Keratinocyte (primary cell): Measurements from ENCODE around the gene PARM1. TPM values are rescaled to one million over a fixed set of nuclear protein-coding genes. Genes with fewer than 3 reads are reported as not detected.

ENCODE experiments used
- DNase-seq: peaks from one replicate; pipeline ENCODE4 v3.0.0-alpha.2; 2011; ENCODE audit warnings: low read depth, missing footprints, low spot score
- FAIRE-seq: peaks from 2 replicates; lab custom pipeline; 2011; peaks lifted over from hg19 to GRCh38; lab: Jason Lieb, UNC
- H2AFZ ChIP-seq: 2 replicates; pipeline ENCODE4 v1.6.0; 2012; ENCODE audit warnings: low read length, control low read depth, inconsistent platforms; ENCODE audit not compliant: control insufficient read depth
- H3K27ac ChIP-seq: 2 replicates; pipeline ENCODE4 v1.5.1; 2011; ENCODE audit warnings: low read length; ENCODE audit not compliant: control insufficient read depth, insufficient read depth
- H3K27me3 ChIP-seq: 3 replicates; pipeline ENCODE4 v1.6.0; 2011; ENCODE audit warnings: low read length; ENCODE audit not compliant: control insufficient read depth, insufficient read depth; ENCODE audit errors: extremely low read depth
- H3K36me3 ChIP-seq, 2 experiments: 2 replicates in 1 of 2; 3 replicates in 1 of 2; pipeline ENCODE4 v1.5.1; 2011; ENCODE audit warnings: low read length in 2 of 2, mild to moderate bottlenecking in 1 of 2; ENCODE audit not compliant: control insufficient read depth in 2 of 2, insufficient read depth in 2 of 2; ENCODE audit errors: extremely low read depth in 1 of 2
- H3K4me1 ChIP-seq: 3 replicates; pipeline ENCODE4 v1.5.1; 2011; ENCODE audit warnings: low read length; ENCODE audit not compliant: control insufficient read depth, insufficient read depth; ENCODE audit errors: extremely low read depth
- H3K4me2 ChIP-seq: 3 replicates; pipeline ENCODE4 v1.6.0; 2011; ENCODE audit warnings: low read depth, low read length; ENCODE audit not compliant: control insufficient read depth, insufficient read depth; ENCODE audit errors: extremely low read depth
- H3K4me3 ChIP-seq, 3 experiments: fragments of 200-600 bp in 1 of 3; sonication (generic) in 1 of 3; 2 replicates in 2 of 3; 3 replicates in 1 of 3; pipeline ENCODE4 v1.5.1; 2011 to 2016; ENCODE audit warnings: low read length in 3 of 3, mild to moderate bottlenecking in 3 of 3, control low read depth in 2 of 3, inconsistent platforms in 1 of 3, low read depth in 1 of 3, mixed read lengths in 1 of 3, mixed run types in 1 of 3, moderate library complexity in 1 of 3; ENCODE audit not compliant: control insufficient read depth in 2 of 3, insufficient read depth in 2 of 3; ENCODE audit errors: extremely low read depth in 1 of 3
- H3K79me2 ChIP-seq: 2 replicates; pipeline ENCODE4 v1.6.0; 2012; ENCODE audit warnings: low read length; ENCODE audit not compliant: control insufficient read depth, insufficient read depth
- H3K9ac ChIP-seq: 3 replicates; pipeline ENCODE4 v1.6.0; 2011; ENCODE audit warnings: low read length; ENCODE audit not compliant: control insufficient read depth, insufficient read depth; ENCODE audit errors: extremely low read depth
- H3K9me1 ChIP-seq: 3 replicates; pipeline ENCODE4 v1.6.0; 2011; ENCODE audit warnings: low read length; ENCODE audit not compliant: control insufficient read depth, insufficient read depth; ENCODE audit errors: extremely low read depth
- H3K9me3 ChIP-seq: 2 replicates; pipeline ENCODE4 v1.5.1; 2012; ENCODE audit warnings: low read depth, low read length; ENCODE audit not compliant: control insufficient read depth
- H4K20me1 ChIP-seq: 3 replicates; pipeline ENCODE4 v1.6.0; 2011; ENCODE audit warnings: low read length; ENCODE audit not compliant: control insufficient read depth, insufficient read depth; ENCODE audit errors: extremely low read depth
- EZH2 ChIP-seq: IDR thresholded peaks from one replicate; pipeline ENCODE4 v1.6.1; 2012; ENCODE audit warnings: inconsistent platforms, mild to moderate bottlenecking, low read length, moderate library complexity
- dilution Hi-C: fragments of 300-500 bp; cut with MboI; formaldehyde crosslinking; loops from one replicate; pipeline ENCODE4 v1.7.0; 2020; ENCODE audit warnings: low sequenced_read_pairs; ENCODE audit not compliant: extremely low pct_ligation_motif_present
- polyA plus RNA-seq, 5 experiments: library from polyadenylated mRNA; depleted of rRNA in 3 of 5; stranded (reverse) in 3 of 5; stranded (forward) in 1 of 5; unstranded in 1 of 5; fragments of >200 nt; gene quantifications; 1 replicate in 1 of 5; 2 replicates in 3 of 5; 3 replicates in 1 of 5; pipeline versions ENCODE4 v1.2.1 to v1.2.3, GENCODE V29; 2011 to 2012; ENCODE audit warnings: missing spikeins in 2 of 5, low read depth in 1 of 5, low replicate concordance in 1 of 5
- TF ChIP-seq, protein P1 (sequence below), 3 experiments: IDR thresholded peaks in 1 of 3; conservative IDR thresholded peaks in 1 of 3; optimal IDR thresholded peaks in 1 of 3; 2 replicates in 2 of 3; 3 replicates in 1 of 3; pipeline versions ENCODE3 to v1.5.1; 2011; ENCODE audit warnings: low read length in 3 of 3, mild to moderate bottlenecking in 3 of 3, moderate library complexity in 2 of 3, control low read depth in 1 of 3, inconsistent platforms in 1 of 3; ENCODE audit not compliant: insufficient read depth in 2 of 3; ENCODE audit errors: extremely low read depth in 1 of 3

Gene PARM1
- polyA plus RNA-seq, 1 donor (not counting 4 experiments of a cell fraction or from before 2014, with no cell fraction given): 0.05 TPM

- dilution Hi-C loops: no loop called here
- Histone ChIP-seq H3K27ac (no peak overlapping the region), H3K9me1 (no peaks in the 10 kb centered on the region), H3K9me3 (no peaks in the 10 kb centered on the region), H2AFZ (no peak overlapping the region), H3K4me3 (no peak overlapping the region), H3K4me2 (no peak overlapping the region), H3K79me2 (no peaks in the 10 kb centered on the region), H3K9ac (no peak overlapping the region), H3K36me3 (no peaks in the 10 kb centered on the region), H3K27me3 (no peaks in the 10 kb centered on the region), H4K20me1 (no peaks in the 10 kb centered on the region), H3K4me1 (no peaks in the 10 kb centered on the region)
- TF ChIP-seq EZH2: no peak
- TF ChIP-seq, protein P1, sequence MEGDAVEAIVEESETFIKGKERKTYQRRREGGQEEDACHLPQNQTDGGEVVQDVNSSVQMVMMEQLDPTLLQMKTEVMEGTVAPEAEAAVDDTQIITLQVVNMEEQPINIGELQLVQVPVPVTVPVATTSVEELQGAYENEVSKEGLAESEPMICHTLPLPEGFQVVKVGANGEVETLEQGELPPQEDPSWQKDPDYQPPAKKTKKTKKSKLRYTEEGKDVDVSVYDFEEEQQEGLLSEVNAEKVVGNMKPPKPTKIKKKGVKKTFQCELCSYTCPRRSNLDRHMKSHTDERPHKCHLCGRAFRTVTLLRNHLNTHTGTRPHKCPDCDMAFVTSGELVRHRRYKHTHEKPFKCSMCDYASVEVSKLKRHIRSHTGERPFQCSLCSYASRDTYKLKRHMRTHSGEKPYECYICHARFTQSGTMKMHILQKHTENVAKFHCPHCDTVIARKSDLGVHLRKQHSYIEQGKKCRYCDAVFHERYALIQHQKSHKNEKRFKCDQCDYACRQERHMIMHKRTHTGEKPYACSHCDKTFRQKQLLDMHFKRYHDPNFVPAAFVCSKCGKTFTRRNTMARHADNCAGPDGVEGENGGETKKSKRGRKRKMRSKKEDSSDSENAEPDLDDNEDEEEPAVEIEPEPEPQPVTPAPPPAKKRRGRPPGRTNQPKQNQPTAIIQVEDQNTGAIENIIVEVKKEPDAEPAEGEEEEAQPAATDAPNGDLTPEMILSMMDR (optimal IDR thresholded peaks at IDR 0.05 in 1 of 3, IDR thresholded peaks at IDR 0.05 in 1 of 3, conservative IDR thresholded peaks at IDR 0.05 in 1 of 3; ENCODE audit: extremely low read depth in 1 of 3, insufficient read depth in 2 of 3, low read length in 3 of 3): no peak
- DNase-seq (no peak), FAIRE-seq (no peak)
Measured at GRCh38 chr4:75081561-75081960, 148.6 kb downstream of the PARM1 start.

DNA sequence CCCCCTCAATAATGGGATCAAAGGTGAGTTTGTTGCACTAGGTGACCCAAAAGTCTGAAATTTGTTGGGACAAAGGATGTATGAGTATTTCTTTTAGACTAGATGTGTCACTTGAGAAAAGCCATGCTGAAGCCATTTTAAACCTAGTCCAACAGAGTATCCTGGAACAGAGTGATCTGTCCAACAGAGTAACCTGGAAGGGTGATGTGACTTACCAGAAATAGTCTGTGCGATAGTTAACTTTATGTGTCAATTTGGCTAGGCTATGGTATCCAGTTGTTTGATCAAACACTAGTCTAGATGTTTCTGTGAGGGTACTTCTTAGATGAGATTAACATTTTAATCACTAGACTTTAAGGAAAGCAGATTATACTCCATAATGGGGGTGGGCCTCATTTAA lies 154.5 kb downstream of the PARM1 start:
- Histone ChIP-seq H3K4me1 (no peaks in the 10 kb centered on the region), H3K4me3 (no peak overlapping the region), H3K36me3 (no peaks in the 10 kb centered on the region), H2AFZ (no peak overlapping the region), H3K4me2 (no peak overlapping the region), H4K20me1 (no peaks in the 10 kb centered on the region), H3K9me1 (no peaks in the 10 kb centered on the region), H3K27ac (no peak overlapping the region), H3K9me3 (no peaks in the 10 kb centered on the region), H3K79me2 (no peaks in the 10 kb centered on the region), H3K9ac (no peak overlapping the region), H3K27me3 (no peaks in the 10 kb centered on the region)
- no peak for TF ChIP-seq EZH2
- TF ChIP-seq, protein P1 (optimal IDR thresholded peaks at IDR 0.05 in 1 of 3, IDR thresholded peaks at IDR 0.05 in 1 of 3, conservative IDR thresholded peaks at IDR 0.05 in 1 of 3; ENCODE audit: extremely low read depth in 1 of 3, insufficient read depth in 2 of 3, low read length in 3 of 3): no peak
- dilution Hi-C loops: no loop called here
- no peak for DNase-seq
- no peak for FAIRE-seq
